PFSK-1 (cell line): ENCODE results near the gene TCF3.

ENCODE experiments used
- FOXP2 ChIP-seq: optimal IDR thresholded peaks from 2 replicates; pipeline ENCODE3; 2011; ENCODE audit warnings: borderline replicate concordance, control low read depth, inconsistent platforms; ENCODE audit not compliant: insufficient read depth; ENCODE audit errors: extremely low read length, extremely low read depth
- POLR2AphosphoS5 ChIP-seq: IDR thresholded peaks from 2 replicates; pipeline ENCODE4 v1.6.1; 2012; ENCODE audit warnings: low read depth, mild to moderate bottlenecking, control low read depth, low read length, moderate library complexity
- SIN3A ChIP-seq: IDR thresholded peaks from 2 replicates; pipeline ENCODE4 v1.6.1; 2012; ENCODE audit warnings: mild to moderate bottlenecking, low read length, moderate library complexity, borderline replicate concordance; ENCODE audit not compliant: insufficient read depth
- TAF1 ChIP-seq: IDR thresholded peaks from 2 replicates; pipeline ENCODE4 v1.6.1; 2012; ENCODE audit warnings: low read length, control low read depth, borderline replicate concordance; ENCODE audit not compliant: insufficient read depth
- TF ChIP-seq, protein P1 (sequence below), 2 experiments: IDR thresholded peaks; 2 replicates each; pipeline versions ENCODE4 v1.6.1 to v1.8.0; 2011 to 2012; ENCODE audit warnings: low read depth in 2 of 2, low read length in 2 of 2, control low read depth in 1 of 2, inconsistent platforms in 1 of 2, mild to moderate bottlenecking in 1 of 2, moderate library complexity in 1 of 2; ENCODE audit not compliant: insufficient read depth in 1 of 2

The TCF3 gene

DNA sequence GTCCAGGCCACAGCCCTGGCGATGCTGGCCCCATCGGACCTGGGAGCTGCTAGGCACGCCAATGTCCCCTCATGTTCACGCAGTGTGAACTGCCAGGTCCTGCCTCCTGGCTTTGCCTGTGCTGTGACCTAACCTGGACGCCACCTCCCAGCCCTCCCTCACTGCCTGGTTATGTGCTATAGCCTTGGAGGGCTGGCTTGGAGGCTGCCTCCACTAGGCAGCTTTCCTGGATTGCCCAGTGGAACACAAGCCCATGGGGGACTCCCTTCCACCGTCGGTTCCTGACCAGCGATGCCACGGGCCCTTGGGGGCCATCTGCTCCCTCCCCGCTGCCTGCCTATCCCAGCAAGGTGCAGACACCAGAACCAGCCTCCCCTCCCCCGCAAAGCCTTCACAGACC, 31.9 kb downstream of the TCF3 start:
- TF ChIP-seq, protein P1, sequence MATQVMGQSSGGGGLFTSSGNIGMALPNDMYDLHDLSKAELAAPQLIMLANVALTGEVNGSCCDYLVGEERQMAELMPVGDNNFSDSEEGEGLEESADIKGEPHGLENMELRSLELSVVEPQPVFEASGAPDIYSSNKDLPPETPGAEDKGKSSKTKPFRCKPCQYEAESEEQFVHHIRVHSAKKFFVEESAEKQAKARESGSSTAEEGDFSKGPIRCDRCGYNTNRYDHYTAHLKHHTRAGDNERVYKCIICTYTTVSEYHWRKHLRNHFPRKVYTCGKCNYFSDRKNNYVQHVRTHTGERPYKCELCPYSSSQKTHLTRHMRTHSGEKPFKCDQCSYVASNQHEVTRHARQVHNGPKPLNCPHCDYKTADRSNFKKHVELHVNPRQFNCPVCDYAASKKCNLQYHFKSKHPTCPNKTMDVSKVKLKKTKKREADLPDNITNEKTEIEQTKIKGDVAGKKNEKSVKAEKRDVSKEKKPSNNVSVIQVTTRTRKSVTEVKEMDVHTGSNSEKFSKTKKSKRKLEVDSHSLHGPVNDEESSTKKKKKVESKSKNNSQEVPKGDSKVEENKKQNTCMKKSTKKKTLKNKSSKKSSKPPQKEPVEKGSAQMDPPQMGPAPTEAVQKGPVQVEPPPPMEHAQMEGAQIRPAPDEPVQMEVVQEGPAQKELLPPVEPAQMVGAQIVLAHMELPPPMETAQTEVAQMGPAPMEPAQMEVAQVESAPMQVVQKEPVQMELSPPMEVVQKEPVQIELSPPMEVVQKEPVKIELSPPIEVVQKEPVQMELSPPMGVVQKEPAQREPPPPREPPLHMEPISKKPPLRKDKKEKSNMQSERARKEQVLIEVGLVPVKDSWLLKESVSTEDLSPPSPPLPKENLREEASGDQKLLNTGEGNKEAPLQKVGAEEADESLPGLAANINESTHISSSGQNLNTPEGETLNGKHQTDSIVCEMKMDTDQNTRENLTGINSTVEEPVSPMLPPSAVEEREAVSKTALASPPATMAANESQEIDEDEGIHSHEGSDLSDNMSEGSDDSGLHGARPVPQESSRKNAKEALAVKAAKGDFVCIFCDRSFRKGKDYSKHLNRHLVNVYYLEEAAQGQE (IDR thresholded peaks at IDR 0.05; ENCODE audit: insufficient read depth in 1 of 2, low read depth in 2 of 2, low read length in 2 of 2): no peak
- TF ChIP-seq TAF1: no peak
- no peak for TF ChIP-seq SIN3A
- TF ChIP-seq FOXP2: no peak
- no peak for TF ChIP-seq POLR2AphosphoS5

DNA sequence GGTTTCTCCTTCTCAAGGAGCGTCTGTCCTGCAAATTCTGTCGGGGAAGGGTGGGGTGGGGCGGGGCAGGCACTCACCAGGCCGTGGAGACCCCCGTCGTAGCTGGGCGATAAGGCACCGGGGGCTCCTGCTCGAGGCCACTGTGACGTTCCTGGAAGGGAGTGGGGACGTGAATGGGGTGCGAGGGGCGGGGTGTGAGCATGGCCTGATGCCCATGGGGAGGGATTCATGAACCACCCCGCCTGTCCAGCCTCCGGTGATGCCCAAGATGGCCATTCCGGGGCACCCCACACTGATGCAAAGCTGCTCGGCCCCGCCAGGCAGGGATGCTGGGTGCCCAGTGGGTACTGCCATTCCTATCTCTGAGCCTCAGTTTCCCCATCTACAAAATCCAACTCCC, 32.7 kb downstream of the TCF3 start:
- TF ChIP-seq POLR2AphosphoS5: no peak
- TF ChIP-seq SIN3A: no peak
- TF ChIP-seq, protein P1 (IDR thresholded peaks at IDR 0.05; ENCODE audit: insufficient read depth in 1 of 2, low read depth in 2 of 2, low read length in 2 of 2): no peak
- TF ChIP-seq FOXP2: no peak

DNA sequence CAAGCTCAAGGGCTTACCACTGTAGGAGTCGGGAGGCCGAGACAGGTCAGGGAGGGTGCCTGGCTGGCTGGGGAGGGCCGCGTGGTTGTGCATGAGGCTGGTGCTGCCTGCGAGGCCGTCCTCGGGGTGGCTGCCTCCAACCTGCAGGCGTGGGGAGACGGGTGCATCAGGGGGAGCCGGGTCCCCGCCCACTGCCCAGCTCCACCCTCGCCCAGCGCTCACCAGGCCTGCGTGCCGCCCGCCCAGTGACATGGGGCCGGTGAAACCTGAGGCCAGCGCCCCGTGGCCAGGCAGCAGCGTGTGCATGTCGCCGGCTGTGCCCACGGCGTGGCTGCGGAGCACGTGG, 33.3 kb downstream of the TCF3 start:
- TF ChIP-seq, protein P1 (IDR thresholded peaks at IDR 0.05; ENCODE audit: insufficient read depth in 1 of 2, low read depth in 2 of 2, low read length in 2 of 2): no peak
- TF ChIP-seq FOXP2 (no peak), POLR2AphosphoS5 (no peak), SIN3A (no peak), TAF1 (no peak)

DNA sequence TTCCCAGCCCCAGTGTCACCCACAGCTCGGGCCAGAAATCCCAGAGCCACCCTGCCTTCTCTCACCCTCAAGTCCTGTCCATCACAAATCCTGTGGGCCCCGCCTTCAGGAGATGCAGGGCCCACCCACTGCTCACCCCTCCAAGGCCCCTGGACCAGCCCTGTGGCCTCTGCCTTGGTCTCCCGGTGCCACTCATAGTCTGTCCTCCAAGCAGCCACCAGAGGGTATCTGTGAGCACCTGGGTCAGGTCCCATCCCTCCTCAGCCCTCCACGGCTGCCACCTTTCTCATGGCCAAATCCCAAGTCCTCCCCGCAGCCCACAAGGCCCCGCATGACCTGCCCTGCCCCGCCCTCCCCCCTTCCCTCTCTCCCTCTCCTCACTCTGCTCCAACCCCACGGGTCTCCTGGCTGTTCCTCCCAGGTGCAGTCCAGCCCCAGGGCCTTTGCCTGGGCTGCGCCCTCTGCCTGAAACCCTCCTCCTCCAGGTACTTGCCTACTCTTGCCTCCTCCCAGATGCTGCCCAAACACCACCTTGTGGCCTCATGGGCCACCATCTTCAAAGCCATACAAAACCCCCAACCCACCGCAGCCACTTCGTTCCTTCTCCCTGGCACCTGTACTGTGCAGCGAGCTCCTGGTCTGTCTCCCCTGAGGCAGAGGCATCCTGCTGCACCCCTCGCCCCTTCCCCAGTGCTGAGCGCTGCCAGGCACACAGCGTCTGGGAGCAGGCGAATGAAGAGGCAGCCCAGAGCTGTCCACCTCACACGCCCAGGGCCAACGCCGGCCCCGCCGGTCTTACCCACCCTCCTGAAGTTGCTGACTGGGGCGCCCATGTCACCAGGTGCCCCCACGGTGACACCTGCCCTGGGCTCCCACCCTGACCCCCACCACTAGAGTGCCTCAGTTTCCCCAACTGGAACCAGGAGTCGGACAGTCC, 34.0 kb downstream of the TCF3 start:
- no peak for TF ChIP-seq POLR2AphosphoS5
- no peak for TF ChIP-seq TAF1
- no peak for TF ChIP-seq FOXP2
- no peak for TF ChIP-seq SIN3A
- TF ChIP-seq, protein P1 (IDR thresholded peaks at IDR 0.05; ENCODE audit: insufficient read depth in 1 of 2, low read depth in 2 of 2, low read length in 2 of 2): no peak

DNA sequence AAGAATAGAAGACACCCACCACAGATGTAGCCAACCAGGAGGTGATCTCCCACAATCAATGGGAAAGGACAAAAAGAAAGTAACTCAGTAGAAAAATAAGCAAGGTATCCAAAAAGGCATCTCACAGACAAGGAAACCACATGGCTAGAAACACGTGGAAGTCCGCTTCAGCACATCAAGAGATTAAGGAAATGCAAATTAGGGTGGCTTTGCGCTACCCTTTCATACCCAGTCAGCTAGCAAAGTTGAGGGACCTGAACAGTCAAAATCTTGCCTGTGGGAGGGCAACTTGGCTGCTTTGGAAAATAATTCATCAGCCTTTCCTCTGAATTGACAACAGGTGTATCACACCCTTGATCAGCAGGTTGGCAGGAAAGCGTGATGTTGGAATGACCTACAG, 35.5 kb downstream of the TCF3 start:
- no peak for TF ChIP-seq SIN3A
- no peak for TF ChIP-seq TAF1
- TF ChIP-seq FOXP2: no peak
- TF ChIP-seq, protein P1 (IDR thresholded peaks at IDR 0.05; ENCODE audit: insufficient read depth in 1 of 2, low read depth in 2 of 2, low read length in 2 of 2): no peak
- no peak for TF ChIP-seq POLR2AphosphoS5
